D341Med (cell line): ENCODE measurements around the gene KCNH2.

Source experiments
- DNase-seq: peaks from one replicate; pipeline ENCODE4 v3.0.0; 2012; ENCODE audit warnings: low spot score

The KCNH2 gene

DNA sequence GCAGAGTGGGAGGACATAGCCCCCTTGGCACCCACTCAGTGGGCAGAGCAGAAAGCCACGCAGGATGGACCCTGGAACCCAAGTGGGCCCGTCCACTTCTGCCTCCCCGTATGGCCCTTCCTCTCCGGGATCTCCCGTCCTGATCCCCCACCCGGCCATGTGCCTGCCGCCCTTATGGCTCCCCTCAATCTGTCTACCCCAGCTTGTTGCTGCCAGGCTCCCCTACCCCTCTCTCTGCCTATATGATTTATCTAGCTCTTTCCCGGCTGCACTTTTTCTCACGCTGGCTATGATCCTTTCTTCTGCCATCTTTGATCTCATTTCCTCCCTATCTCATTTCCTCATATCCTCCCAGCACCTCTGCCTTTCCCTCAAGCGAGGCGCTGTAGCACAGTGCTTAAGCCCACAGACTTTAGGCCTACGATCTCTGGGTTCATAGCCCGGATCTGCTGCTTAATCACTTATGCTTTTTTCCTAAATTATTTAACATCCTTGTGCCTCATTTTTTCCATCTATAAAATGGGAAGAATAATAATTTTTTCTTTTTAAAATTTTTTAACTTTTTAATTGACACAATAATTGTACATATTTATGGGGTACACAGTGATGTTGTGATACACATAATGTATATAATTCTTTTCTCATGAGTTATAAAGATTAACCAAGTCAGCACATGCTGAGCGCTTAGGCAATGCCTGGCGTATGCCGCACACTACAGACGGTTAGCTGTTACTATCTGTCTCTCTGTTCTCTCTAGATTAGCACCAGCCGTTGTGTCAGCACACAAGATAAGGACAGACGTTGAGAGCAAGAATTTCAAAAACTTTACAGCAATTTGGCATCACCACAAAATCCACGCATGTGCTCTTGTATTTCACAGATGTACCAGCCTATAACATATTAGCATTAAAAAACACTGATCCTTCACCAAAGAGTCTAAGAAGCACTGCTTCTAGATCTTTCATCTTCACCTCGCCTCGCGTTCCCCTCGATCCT, 18.1 kb downstream of the KCNH2 start:
- no peak for DNase-seq

- DNase-seq = no peak
Measured at GRCh38 chr7:150959081-150959480, 19.0 kb downstream of the KCNH2 start.

GRCh38 chr7:150958597-150958996, 19.5 kb downstream of the KCNH2 start:
- DNase-seq = no peak

GRCh38 chr7:150958062-150958552, 20.0 kb downstream of the KCNH2 start:
- DNase-seq = no peak

GRCh38 chr7:150957133-150958020, 20.7 kb downstream of the KCNH2 start:
- DNase-seq = no peak

DNA sequence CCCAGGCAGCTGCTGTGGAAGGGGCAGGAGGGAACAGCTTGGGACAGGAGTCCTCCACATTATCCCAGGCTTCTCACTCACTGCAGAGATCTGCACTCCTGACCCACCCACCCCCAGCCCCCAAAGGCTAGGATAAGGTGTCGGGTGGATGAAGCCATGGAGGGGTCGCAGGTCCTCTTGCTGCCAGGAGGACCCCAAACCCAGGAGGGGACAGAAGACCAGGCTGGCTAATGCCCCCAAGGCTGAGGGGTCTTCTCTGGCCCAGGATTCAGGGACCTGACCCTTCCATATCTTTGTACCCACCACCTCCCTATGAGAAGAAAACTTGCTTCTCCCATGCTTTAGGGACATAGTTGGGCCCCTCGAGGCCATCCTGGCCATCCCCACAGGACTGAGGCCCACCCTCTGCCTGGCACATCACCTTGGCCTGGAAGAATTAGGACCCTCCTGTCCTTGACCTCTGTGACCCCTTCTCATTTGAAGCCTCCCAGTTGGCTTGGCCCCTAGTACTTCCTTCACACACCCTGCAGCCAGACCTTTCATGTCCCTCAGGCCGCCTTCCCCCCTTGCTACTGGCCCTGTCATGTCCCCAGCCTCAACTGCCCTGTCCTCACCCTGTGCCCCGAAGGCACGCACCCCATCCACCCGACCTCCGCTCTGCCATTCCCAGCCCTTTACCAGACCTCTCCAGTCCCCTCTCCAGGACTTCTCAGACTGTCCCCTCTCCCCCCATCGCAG, 21.6 kb downstream of the KCNH2 start:
- no peak for DNase-seq

DNA sequence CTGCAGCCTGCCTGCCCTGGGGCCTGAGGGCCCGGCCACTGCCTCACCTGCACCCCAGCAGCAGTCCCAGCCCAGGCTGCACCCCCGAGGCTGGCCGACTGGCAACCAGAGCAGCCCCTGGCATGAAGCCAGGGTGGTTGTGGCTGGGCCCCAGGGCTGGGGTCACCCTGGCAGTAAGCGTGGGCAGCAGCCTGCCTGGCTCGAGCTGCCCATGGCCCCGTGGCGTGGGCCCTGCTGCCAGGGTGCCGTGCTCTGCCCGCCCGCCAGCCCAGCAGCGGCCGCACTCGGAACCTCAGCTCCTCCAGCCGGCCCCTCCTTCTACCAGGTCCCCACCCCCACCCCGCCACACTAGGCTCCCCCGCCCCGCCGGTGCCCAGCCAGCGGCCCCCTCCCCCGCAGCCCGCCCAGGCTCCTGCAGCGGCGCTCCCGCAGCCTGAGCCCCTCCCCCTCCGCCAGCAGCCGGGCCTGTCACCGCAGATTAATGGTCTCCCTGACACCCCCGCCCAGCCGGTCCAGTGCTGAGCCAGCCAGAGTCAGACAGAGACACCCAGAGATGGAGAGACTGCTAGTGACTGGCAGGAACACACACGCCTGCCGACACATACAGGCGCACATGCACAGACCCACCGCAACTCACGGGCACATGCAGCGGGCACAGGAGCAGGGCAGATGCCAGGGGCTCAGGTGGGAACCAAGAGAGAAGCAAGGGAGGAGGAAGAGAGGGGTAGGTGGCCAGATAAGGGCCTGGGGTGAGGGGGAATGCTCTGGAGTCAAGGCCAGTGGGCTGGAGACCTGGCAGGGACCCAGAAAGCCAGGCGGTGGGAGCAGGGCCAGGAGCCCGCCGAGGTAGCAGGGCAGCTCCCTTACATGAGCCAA, 22.4 kb downstream of the KCNH2 start:
- no peak for DNase-seq

DNA sequence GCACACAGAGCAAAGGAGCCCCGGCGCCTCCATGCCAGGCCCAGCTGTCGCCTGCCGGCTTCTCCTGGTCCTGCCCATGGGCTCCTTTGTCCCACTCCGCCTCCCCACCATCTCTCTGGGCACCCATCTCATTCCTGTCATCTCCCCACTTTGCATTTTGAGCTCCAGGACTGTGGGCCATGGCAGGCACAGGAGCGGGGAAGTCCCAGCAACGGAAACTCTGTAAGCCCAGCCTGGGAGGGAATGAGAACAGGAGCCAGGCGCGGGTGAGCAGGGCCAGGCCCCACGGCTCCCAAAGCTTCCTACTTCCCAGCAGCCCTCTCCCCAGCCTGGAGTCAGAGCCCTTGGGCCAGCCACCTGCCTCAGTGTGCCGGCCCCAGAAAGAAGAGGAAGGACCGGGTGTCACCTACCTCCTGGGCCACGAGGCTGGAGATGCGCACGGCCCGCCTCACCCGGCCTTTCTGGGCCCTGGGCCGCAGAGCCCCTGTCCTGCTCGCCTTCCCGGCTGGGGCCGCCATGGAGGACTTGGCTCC, 23.1 kb downstream of the KCNH2 start:
- no peak for DNase-seq

GRCh38 chr7:150954201-150954985, 23.7 kb downstream of the KCNH2 start:
- DNase-seq = no peak

DNA sequence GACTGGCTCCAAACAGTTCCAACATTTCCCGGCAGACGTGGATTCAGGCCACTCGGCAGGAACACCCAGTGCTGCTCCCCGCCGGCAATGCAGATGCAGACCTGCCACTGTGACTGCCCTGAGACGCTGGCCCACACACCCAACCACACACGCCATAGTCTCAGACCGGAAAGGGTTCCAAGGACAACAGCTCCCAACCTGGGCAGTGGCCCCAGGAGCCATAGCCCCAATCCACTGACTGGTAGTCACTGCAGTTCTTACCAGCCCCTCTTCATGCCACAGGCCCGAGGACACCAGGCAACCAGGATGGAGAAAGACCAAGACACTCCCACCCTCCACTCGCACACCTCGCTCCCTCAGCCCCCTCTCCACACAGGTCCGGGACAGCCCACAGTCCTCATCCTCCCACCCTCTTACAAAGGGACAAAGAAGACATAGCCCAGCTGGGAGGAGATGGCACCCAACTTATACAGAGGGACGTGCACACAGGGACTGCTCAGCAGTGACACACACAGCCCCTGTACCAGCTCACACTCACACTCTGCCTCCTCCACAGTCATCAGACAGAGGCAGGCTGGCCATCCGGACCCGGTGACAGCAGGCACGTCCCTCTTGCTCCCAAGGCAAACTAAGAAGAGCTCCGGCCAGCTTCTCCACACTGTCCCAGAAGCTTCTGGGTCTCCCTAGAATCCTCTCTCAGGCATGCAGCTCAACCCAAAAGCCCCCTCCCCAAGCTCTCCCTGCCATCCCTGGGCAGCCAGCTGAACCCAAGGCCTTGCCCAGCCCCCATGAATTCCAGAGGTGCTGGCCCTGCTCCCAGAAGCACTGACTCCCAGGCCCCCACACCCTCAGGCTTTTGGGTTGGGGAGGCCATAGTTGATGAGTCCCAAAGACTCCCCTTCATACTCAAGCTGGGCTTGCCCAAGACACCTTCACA, 24.8 kb downstream of the KCNH2 start:
- no peak for DNase-seq

- DNase-seq = no peak
Measured at GRCh38 chr7:150952331-150953050, 25.6 kb downstream of the KCNH2 start.

DNA sequence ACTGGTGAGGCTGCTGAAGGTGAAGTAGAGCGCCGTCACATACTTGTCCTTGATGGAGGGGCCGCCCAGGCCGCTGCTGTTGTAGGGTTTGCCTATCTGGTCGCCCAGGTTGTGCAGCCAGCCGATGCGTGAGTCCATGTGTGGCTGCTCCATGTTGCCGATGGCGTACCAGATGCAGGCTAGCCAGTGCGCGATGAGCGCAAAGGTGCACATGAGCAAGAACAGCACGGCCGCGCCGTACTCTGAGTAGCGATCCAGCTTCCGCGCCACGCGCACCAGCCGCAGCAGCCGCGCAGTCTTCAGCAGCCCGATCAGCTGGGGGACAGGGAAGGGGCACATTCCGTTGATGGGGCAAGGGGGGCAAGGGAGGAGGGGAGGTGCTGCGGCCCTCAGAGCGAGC, 26.6 kb downstream of the KCNH2 start:
- DNase-seq = no peak

DNA sequence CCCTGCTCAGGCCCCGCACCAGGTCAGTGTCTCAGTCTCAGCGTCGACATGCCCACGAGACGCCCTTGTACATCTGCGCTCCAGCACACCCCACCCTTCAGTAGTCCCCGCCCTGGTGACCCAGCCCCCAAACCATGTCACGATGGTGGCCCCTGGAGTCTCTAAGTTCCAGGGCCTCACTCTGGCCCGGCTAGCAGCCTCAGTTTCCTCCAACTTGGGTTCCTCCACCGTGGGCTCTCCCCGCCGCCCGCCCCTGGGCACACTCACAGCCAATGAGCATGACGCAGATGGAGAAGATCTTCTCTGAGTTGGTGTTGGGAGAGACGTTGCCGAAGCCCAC, 27.0 kb downstream of the KCNH2 start:
- no peak for DNase-seq

- DNase-seq = no peak
Measured at GRCh38 chr7:150950496-150951180, 27.5 kb downstream of the KCNH2 start.

DNA sequence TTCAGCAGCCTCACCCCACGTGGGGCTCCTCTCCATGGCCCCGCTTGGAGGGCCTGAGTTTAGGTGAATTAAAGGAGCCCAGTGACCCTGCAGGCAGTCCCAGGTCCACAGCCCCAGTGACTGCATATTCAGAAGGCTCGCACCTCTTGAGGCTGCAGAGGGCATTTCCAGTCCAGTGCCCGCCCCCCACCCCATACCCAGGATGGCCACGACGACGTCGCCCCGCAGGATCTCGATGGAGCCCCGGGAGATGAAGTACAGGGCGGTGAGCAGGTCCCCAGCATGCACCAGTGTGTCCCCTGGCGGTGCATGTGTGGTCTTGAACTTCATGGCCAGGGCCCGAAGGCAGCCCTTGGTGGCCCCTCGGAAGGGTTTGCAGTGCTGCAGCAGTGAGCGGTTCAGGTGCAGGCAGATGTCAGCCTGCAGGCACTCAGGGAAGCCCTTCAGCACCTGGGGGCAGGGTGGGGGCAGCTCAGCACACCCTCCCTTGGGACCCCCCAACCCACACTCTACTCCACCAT, 28.1 kb downstream of the KCNH2 start:
- DNase-seq = no peak

DNA sequence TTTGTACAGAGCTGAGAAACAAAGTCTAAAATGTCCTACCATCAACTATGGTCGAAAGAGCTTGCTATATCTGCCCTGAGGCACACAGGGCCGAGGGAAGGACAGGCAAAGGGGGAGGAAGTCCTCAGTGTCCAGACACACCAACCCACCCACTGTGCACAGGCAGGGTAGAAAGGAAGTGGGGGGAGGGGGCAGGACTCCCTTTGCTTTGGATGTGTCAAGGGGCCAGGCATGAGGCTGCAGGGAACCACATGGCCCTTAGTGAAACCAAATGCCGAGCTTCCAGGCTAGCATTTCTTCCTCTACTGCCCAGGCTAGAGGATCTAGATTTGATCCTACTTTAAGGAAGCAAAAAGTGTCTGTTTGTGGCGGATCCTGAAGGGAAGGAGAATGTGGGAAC, 28.6 kb downstream of the KCNH2 start:
- DNase-seq = no peak

DNA sequence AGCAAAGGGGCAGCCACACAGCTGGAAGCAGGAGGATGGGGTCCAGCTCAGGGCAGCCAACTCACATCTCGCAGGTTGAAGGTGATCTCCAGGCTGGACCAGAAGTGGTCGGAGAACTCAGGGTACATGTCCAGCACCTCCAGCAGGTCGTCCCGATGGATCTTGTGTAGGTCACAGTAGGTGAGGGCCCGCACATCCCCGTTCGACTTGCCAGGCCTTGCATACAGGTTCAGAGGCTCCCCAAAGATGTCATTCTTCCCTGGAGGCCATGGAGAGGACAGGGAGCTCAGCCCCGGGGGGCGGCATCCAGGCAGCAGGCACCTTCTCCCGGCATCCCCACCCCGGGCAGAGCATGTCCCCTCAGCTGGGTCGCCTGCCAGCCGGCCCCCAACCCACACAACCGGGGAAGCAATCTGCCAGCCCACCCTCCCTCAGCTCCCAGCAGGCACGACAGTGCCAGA, 29.3 kb downstream of the KCNH2 start:
- DNase-seq = no peak
